HG02678 (cell line): ENCODE results near the gene NNT.
"Not testable (repeated sequence)": the region's sequence is repeated elsewhere in the genome, so short reads cannot be mapped to it uniquely, and the experiment has no call there.

Source experiments
- ATAC-seq: cut with Tn5 transposase; IDR thresholded peaks from one replicate; pipeline ENCODE4 v1.9.1; 2021; ENCODE audit warnings: mild to moderate bottlenecking, moderate library complexity; ENCODE audit not compliant: unreplicated experiment

Gene NNT

DNA sequence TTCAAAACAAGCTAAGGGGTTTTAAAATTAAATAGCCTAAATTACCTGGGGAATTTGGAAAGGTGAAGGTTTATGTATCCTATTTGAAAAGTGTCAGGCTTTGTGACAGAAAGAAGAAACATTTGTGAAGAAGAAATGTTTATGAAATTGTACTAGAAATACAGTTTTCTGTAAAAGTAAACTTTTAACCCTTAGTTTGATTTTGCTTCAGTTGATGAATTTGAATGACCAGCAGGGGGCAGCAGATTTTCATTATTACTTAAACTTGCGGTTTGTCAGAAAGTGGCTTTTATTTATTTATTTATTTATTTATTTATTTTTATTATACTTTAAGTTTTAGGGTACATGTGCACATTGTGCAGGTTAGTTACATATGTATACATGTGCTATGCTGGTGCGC is 58.1 kb downstream of the NNT start:
- no peak for ATAC-seq

DNA sequence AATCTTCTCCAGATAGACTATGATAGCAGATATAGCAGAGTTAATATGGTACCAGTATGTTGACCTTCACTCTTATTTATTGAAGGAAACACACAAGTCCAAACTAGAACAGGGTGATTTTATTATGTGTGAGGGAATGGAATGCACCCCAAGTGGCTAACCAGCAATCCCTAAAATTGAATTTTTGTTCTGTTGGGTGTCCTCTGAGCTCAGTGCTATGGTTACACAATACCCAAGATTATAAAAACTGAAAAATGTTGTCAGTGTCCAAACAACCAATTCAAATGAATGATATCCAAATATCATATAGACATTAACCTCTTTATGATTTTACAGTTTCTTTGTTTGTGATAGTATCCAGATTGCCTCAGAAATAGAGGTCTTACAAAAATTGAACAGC is 60.9 kb downstream of the NNT start:
- ATAC-seq, result no peak

DNA sequence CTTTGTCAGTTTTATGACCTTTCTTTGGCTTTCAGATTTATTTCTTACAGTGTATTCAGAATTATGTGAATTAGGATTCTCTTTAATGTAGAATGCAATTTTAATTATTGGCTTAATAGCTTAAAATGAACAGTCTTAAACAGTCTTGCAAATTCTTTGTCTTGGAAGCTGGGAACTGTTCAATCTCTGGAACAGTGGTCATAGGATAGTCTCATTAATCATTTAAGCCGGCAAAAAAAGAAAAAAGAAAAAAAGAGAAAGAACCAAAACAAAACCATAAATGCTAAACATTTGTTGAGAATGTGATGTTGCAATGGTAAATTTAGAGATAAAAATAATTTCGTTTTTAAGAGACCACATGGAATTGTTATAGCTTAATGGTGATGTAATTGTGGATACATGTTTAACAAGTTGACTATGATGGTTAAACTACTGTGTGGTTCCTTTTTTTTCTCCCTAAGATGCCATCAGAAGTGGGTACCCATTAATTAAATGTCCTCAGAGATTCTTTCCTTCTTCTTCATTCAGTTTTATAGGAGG is 61.6 kb downstream of the NNT start:
- no peak for ATAC-seq

DNA sequence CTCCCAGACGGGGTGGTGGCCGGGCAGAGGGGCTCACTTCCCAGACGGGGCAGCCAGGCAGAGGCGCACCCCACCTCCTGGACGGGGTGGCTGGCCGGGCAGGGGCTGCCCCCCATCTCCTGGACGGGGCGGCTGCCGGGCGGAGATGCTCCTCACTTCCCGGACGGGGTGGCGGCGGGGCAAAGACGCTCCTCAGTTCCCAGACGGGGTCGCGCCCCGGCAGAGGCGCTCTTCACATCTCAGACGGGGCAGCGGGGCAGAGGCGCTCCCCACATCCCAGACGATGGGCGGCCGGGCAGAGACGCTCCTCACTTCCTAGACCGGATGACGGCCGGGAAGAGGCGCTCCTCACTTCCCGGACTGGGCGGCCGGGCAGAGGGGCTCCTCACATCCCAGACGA is 62.8 kb downstream of the NNT start:
- ATAC-seq, result not testable (repeated sequence)

DNA sequence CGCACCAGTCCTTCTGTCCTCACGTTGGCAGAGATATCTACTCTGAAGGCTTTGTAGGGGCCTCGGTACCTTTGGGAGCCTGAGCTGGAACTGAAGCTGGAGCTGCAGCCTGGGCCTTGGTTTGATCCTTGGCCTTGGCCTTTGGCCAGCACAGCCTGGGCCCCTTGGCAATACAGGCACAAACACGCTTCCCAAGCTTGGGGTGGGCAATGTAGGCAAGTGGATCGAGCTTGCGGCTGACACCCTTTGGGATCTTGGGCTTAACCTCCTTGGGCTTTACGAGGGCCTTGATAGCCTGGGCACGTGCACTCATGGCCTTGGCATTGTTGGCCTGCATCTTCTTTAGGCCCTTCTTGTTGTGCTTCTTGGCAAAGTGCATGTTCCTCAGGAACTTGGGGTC is 63.7 kb downstream of the NNT start:
- ATAC-seq, result not testable (repeated sequence)

DNA sequence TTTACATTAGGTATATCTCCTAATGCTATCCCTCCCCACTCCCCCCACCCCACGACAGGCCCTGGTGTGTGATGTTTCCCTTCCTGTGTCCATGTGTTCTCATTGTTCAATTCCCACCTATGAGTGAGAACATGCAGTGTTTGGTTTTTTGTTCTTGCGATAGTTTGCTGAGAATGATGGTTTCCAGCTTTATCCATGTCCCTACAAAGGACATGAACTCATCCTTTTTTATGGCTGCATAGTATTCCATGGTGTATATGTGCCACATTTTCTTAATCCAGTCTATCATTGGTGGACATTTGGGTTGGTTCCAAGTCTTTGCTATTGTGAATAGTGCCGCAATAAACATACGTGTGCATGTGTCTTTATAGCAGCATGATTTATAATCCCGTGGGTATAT is 64.4 kb downstream of the NNT start:
- not testable (repeated sequence) for ATAC-seq

DNA sequence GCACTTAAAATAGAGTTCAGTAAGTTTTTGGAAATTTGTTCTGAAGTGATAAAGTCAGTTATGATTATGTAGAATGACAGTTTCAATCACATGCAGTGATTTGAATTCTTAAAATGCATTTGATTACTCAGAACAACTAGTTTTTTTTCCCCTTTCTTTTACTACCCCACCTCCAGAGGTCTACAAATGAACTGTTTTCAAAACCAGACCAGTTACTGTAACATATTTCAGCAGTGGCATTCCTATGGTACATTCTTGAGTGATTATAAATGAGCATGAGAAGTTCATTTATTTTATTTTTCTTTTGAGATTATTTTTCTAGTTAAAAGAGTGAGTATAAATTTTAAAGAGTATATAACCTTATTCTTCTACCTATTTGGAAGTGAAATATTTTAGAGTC is 71.6 kb downstream of the NNT start:
- ATAC-seq, result no peak

DNA sequence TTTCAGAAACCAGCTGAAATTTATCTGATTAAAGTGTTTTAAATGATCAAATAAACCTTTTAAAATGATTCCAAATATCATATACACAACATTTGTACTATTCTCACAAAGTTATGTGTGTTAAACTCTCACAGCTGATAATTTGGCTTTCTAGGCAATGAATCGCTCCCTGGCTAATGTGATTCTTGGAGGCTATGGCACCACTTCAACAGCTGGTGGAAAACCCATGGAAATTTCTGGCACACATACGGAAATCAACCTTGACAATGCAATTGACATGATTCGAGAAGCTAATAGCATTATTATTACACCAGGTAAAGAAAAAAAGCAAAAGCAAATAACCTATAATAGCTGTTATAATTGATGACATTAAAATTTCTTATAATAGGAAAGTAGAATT is 72.4 kb downstream of the NNT start:
- no peak for ATAC-seq

DNA sequence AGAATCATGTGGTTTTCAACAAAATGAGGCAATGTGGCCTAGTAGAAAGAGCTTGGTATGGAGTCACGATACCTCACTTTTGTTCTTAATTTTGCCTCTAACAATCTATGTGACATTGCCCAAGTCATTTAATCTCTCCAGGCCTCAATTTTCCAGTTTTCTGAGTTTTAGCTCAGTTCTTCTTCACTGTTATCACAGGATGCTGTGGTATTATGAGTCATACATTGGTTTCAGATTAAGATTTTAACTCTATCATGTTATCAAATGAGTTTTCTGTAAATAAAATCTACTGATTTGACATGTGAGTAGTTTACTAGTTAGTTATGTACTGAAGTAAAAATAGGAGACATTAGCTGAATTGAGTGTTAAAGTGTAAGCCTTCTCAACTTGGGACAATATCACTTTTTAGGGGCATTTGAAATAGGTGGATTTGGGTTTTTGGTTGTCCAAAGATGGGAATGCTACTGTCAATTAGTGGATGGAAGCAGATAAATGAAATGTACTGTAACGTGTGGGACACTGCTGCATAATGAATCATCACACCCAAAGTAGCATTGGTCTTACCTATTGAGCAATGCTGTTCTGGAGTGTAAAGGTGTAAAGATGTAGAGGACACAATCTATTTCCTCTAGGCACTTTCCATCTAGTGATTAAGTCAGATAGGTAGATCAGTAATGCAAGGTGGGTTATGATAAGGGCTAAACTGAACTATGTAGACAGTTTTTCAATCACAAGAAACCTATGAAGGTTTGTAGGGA is 73.3 kb downstream of the NNT start:
- no peak for ATAC-seq

DNA sequence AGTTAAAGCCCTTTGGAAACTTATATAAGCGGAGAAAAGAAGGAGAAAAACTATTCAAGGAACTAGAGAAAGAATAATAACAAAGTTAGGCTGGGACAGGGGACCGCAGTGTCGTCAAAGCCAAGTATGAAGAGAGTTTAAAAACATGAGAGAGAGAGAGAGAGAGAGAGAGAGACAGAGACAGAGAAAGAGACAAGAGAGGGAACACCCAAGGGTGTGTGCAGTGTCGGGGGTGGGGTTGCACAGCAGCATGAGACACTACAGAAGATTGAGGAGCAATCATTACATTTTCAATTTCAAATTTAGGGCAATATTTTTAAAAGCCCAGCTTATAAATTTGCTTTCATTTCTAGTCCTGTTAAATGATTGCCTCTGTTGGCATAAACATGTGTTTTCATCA is 74.3 kb downstream of the NNT start:
- ATAC-seq, result no peak

DNA sequence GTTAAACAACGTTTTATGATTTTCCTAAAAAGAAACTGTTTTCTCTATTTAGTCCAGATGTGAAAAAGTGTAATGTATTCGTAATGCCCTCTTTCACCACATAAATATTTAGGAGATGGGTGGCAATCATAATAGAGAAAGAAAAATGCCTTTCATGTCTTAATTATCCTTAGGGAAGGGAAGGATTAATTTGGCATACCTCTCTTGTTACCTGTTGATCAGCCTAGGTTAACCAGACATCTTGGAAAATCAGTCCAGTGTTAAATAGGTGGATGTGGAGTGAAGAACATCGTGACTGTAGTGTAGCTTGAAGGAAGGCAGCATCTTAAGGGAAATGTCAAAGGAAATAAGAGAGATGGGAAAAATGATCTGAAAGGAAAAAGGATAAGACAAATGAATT is 76.2 kb downstream of the NNT start:
- no peak for ATAC-seq

DNA sequence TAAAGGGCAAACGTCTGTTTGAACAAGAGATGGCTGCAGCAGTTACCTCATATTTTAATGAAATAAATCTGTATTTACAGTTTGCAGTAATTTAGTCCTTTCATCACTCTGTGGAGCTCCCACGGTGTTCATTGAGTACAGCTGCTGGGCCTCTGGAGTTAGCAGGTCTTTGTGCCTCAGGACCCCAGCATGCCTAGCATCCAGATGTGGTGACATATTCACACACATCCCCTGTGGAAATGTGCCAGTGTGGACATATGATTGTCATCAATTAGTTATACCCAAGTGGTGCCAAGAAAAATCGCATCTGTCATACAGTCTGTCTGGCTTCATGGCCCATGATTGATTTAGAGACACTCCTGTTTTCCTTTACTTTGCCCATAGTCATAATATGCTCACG is 77.3 kb downstream of the NNT start:
- no peak for ATAC-seq

DNA sequence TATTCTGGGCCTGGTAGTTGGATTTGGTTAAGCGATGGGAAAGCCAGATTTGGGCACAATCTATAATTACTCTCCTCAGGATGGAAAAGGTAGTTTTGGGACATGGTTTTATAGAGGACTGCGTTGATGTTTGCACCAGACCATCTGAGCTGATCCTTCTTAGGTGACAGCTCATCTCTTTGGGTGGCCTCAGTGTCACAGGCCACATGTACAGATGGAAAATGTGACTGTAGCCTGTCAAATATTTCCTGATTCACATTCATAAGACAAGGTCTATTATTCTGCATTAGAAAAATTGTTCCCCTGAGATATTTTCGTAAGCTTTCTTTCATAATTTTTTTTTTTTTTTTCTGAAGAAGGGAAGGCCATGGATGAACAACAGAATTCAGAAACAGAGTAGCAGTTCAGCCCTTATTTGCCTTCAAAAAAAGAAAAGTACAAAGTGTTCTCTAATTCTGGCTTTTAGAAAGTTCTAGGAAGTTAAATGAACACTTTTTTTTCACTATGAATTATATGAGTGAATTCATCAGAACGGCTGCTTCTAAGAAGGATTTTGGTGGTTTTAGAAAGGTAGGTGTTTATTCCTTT is 81.0 kb downstream of the NNT start:
- ATAC-seq, result no peak

DNA sequence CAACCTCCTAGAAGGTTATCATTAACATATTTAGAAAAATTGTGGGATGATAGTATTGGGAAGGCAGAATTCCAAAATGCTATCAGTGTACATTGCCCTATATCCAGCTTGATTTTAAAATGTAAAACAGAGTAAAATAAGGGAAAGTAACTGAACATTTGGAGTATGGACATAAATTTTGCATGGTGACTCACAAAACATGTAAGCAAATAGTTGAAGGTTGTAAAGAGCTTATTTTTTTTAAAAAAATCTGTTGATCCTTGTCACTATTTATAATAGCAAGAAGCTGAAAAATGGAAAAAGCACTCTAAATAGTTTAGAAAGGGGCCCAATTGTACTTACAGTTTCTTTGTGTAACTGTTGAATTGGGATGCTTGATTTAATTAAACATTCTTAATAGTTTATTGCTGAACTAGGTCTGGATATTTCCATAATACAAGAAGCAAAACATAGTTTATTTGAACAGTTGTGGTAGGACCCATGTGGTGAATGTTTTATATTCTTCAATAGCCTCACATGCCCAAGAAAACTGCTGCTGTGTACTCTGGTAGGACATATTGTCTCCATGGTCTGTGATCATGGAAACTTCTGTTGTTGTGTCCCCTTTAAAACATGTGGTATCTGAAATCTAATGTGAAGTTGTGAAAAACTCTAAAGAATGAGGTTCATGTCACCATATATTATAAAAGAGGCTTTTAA is 82.4 kb downstream of the NNT start:
- ATAC-seq, result no peak

DNA sequence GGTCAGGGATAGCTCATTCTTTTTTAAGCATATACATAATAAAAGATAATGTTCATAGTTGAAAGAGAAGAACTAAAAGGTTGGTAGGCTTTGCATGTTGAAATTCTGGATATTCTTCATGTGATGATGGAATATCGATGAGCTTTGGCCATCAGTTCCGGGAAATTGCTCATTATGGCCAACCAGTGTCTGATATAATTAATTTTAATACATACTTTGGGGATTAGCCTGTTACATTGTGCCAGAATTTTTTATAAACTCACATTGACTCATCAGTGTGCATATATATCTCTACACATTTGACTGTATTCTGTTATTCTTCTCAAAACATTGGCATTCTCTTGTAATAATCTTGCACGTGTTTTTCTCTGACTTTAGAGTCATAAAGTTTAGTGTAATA is 84.3 kb downstream of the NNT start:
- no peak for ATAC-seq

DNA sequence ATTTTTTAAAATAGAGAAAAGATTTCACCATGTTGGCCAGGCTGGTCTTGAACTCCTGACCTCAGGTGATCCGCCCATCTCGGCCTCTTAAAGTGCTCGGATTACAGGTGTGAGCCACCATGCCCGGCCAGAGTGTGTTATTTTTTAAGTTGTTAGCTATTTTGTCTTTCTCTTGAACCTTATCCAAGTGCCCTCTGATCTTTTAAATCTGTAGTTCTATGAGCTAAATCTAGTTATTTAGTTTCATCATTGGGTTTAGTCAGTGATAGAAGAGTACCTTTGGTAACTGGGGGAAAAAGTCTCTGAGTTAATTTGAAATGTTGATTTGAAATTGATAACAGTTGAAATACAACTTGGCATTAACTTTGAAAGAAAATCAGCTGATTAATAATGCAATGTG is 88.3 kb downstream of the NNT start:
- ATAC-seq, result no peak

DNA sequence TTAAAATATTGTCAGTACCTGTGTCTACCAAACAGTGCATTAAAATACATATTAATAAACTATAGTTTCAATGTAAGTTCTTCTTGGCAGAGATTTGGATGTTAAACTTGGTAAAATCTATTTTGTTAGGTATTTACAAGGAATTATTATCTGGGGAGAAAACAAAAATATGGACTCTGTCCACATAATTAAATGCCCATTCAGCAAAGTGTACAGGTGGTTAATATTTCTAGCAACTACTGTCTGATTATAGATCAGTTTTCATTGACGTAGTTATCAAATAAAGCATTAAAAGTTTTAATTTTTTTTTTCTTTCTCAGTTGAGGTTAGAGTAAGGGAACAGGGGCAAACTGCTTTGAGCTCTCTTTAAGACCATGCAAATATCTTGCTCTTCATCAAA is 88.9 kb downstream of the NNT start:
- no peak for ATAC-seq

DNA sequence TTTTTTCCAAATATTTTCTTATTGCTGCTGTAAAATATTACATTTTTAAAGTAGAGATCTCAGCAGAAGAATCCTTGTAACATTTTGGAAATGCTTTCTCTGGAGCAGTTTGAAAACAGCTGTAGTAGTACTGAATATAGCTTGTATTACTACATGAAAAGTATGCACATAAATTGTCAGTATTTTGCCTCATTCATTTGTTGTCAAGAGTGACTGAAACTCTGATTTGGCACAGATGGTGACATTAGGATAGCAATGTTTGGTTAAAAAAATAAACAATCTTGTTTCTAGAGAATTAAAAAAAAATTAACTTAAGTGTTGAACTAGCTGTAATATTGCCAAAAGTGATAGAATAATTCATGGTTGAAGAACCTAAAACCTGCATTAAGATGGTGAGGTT is 90.4 kb downstream of the NNT start:
- ATAC-seq, result no peak

DNA sequence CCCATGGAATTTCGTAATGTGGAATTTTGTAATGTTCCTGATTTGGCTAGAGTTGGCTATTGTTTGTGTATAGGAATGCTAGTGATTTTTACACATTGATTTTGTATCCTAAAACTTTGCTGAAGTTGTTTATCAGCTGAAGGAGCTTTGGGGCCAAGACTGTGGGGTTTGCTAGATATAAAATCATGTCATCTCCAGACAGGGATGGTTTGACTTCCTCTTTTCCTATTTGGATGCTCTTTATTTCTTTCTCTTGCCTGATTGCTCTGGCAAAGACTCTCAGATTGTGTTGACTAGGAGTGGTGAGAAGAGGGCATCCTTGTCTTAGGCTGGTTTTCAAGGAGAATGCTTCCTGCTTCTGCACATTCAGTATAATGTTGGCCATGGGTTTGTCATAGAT is 91.0 kb downstream of the NNT start:
- no peak for ATAC-seq

DNA sequence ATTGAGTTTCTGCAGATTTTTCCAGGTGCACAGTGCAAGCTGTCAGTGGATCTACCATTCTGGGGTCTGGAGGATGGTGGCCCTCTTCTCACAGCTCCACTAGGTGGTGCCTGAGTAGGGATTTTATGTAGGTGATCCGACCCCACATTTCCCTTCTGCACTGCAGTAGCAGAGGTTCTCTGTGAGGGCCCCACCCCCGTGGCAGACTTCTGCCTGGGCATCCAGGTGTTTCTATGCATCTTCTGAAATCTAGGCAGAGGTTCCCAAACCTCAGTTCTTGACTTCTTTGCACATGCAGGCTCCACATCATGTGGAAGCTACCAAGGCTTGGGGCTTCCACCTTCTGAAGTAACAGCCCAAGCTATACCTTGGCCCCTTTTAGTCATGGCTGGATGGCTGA is 93.5 kb downstream of the NNT start:
- not testable (repeated sequence) for ATAC-seq

DNA sequence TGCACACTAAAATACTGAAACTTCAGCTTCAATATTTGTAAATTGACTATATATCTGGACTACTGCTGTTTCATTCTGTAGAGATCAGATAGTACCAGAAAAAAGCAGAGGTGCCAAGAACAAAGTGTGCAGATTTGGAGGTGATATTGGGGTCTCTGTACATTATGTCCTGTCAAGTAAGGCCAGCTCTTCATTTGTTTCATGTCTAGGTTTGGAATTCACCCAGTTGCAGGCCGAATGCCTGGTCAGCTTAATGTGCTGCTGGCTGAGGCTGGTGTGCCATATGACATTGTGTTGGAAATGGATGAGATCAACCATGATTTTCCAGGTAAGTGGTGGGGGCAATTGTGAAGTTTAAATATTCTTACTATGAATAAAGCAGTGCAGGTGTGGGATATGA is 96.9 kb downstream of the NNT start:
- ATAC-seq, result no peak

DNA sequence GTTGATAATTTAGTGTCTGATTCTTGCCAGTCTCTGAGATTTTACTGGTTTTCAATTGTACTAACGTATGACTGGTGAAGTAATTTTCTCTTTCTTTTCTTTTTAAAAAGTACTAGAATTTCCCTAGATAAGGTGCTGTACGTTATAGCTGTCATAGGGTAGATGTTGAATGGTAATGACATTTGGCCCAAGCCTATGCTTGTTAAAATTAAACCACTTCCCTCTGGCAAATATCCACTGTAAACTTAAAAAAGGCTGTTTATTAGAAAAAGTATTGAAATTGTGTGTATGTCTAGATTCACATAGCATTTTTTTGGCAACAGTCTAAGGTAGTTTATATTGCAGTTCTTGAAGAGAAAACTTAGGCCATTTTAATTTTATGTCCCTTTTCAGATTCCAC is 97.6 kb downstream of the NNT start:
- ATAC-seq, result no peak
